Liver (tissue), 9 donors: ENCODE measurements around the gene ROR1. TPM values are rescaled to one million over a fixed set of nuclear protein-coding genes. Genes with fewer than 3 reads are reported as not detected.

ENCODE experiments used
- DNase-seq: peaks from one replicate; pipeline ENCODE4 v3.0.0-alpha.2; 2017; ENCODE audit warnings: low spot score
- H3K27ac ChIP-seq, 2 donors: one replicate each; pipeline ENCODE4 v1.7.0; 2013; ENCODE audit warnings: inconsistent platforms in 2 of 2, low read length in 2 of 2, control low read depth in 1 of 2, low read depth in 1 of 2, mild to moderate bottlenecking in 1 of 2
- H3K27me3 ChIP-seq, 4 donors: one replicate each; pipeline versions ENCODE4 v1.6.1 to v1.7.0; 2013; ENCODE audit warnings: low read length in 3 of 4, inconsistent platforms in 1 of 4, mild to moderate bottlenecking in 1 of 4, moderate library complexity in 1 of 4; ENCODE audit not compliant: control insufficient read depth in 4 of 4, insufficient read depth in 4 of 4
- H3K36me3 ChIP-seq, 4 donors: one replicate each; pipeline versions ENCODE4 v1.6.1 to v1.7.0; 2013; ENCODE audit warnings: low read length in 3 of 4, mild to moderate bottlenecking in 3 of 4, low read depth in 1 of 4, moderate library complexity in 1 of 4; ENCODE audit not compliant: control insufficient read depth in 4 of 4, insufficient read depth in 3 of 4
- H3K4me1 ChIP-seq, 4 donors: one replicate each; pipeline versions ENCODE4 v1.6.1 to v1.7.0; 2013; ENCODE audit warnings: low read length in 3 of 4, mild to moderate bottlenecking in 3 of 4, moderate library complexity in 1 of 4; ENCODE audit not compliant: control insufficient read depth in 4 of 4, insufficient read depth in 4 of 4
- H3K4me3 ChIP-seq, 3 donors: one replicate each; pipeline versions ENCODE4 v1.6.1 to v1.7.0; 2013; ENCODE audit warnings: low read length in 3 of 3, control low read depth in 1 of 3, low read depth in 1 of 3, mild to moderate bottlenecking in 1 of 3
- H3K9ac ChIP-seq, 2 donors: one replicate each; pipeline ENCODE4 v1.7.0; 2013; ENCODE audit warnings: low read length in 2 of 2, mild to moderate bottlenecking in 2 of 2, moderate library complexity in 2 of 2, control low read depth in 1 of 2, low read depth in 1 of 2
- H3K9me3 ChIP-seq, 4 donors: one replicate each; pipeline versions ENCODE4 v1.6.1 to v1.7.0; 2013; ENCODE audit warnings: low read length in 3 of 4; ENCODE audit not compliant: control insufficient read depth in 4 of 4
- ATF3 ChIP-seq: IDR thresholded peaks from 2 replicates; pipeline ENCODE4 v1.6.1; 2016; ENCODE audit warnings: antibody characterized with exemption
- EGR1 ChIP-seq, 2 donors: IDR thresholded peaks; 2 replicates each; pipeline ENCODE4 v1.6.1; 2016 to 2018; ENCODE audit warnings: antibody characterized with exemption in 2 of 2, low read depth in 2 of 2
- FOXA1 ChIP-seq: IDR thresholded peaks from 2 replicates; pipeline ENCODE4 v1.6.1; 2016; ENCODE audit warnings: antibody characterized with exemption
- FOXA2 ChIP-seq: IDR thresholded peaks from 2 replicates; pipeline ENCODE4 v1.6.1; 2016; ENCODE audit warnings: antibody characterized with exemption
- HNF4A ChIP-seq, 2 donors: conservative IDR thresholded peaks; 2 replicates each; pipeline ENCODE4 v1.6.1; 2016; ENCODE audit warnings: antibody characterized with exemption in 2 of 2, mild to moderate bottlenecking in 2 of 2
- HNF4G ChIP-seq: IDR thresholded peaks from 2 replicates; pipeline ENCODE4 v1.6.1; 2016; ENCODE audit warnings: antibody characterized with exemption
- JUND ChIP-seq, 2 donors: IDR thresholded peaks; 2 replicates each; pipeline ENCODE4 v1.6.1; 2016; ENCODE audit warnings: antibody characterized with exemption in 2 of 2
- NR2F2 ChIP-seq: IDR thresholded peaks from 2 replicates; pipeline ENCODE4 v1.6.1; 2016; ENCODE audit warnings: antibody characterized with exemption
- RAD21 ChIP-seq, 2 donors: IDR thresholded peaks; 2 replicates each; pipeline ENCODE4 v1.6.1; 2016; ENCODE audit warnings: antibody characterized with exemption in 2 of 2, mild to moderate bottlenecking in 2 of 2
- RXRA ChIP-seq, 2 donors: IDR thresholded peaks; 2 replicates each; pipeline ENCODE4 v1.6.1; 2017 to 2018; ENCODE audit warnings: antibody characterized with exemption in 2 of 2, mild to moderate bottlenecking in 1 of 2
- SP1 ChIP-seq: IDR thresholded peaks from 2 replicates; pipeline ENCODE4 v1.6.1; 2018; ENCODE audit warnings: antibody characterized with exemption, mild to moderate bottlenecking
- TAF1 ChIP-seq: conservative IDR thresholded peaks from 2 replicates; pipeline ENCODE4 v1.6.1; 2016; ENCODE audit warnings: antibody characterized with exemption, mild to moderate bottlenecking
- ZBTB33 ChIP-seq: IDR thresholded peaks from 2 replicates; pipeline ENCODE4 v1.6.1; 2016; ENCODE audit warnings: antibody characterized with exemption
- WGBS: extraction: QIAGEN DNeasy Blood & Tissue Kit; methylation state at CpG from one replicate; pipeline ENCODE4 v1.1.7; 2013; 5-methylcytosine and 5-hydroxymethylcytosine counted together
- polyA plus RNA-seq, 2 donors: library from polyadenylated mRNA; stranded (reverse) in 1 of 2; unstranded in 1 of 2; fragments of 200-250 nt in 1 of 2; fragments of >200 nt in 1 of 2; fragmentation: Nextera tagmentation in 1 of 2; extraction: Ambion mirVana in 1 of 2; gene quantifications; one replicate each; pipeline versions ENCODE4 v1.2.1 to v1.2.3, GENCODE V29; 2013 to 2015
- total RNA-seq, 2 donors: library from RNA; depleted of rRNA; stranded (reverse); fragments of >200 nt; gene quantifications; one replicate each; pipeline ENCODE4 v1.2.3, GENCODE V29; 2014
- TF ChIP-seq, protein P1 (sequence below): fragments of 150-350 bp; IDR thresholded peaks from 2 replicates; pipeline ENCODE4 v1.5.1; 2017; ENCODE audit warnings: improper control_type of control experiment, low read depth, low read length; ENCODE audit not compliant: missing input control
- TF ChIP-seq, protein P2 (sequence below): IDR thresholded peaks from 2 replicates; pipeline ENCODE4 v1.6.1; 2016; ENCODE audit warnings: antibody characterized with exemption
- TF ChIP-seq, protein P3 (sequence below): IDR thresholded peaks from 2 replicates; pipeline ENCODE4 v1.6.1; 2016; ENCODE audit warnings: antibody characterized with exemption, mild to moderate bottlenecking
- donor health status: healthy.
- donor health status: healthy.
- donor health status: healthy.
- donor health status: healthy.
- donor health status: healthy.

The ROR1 gene
- total and polyA plus RNA-seq, 4 donors, result 0.15 to 0.98 (median 0.37) TPM

DNA sequence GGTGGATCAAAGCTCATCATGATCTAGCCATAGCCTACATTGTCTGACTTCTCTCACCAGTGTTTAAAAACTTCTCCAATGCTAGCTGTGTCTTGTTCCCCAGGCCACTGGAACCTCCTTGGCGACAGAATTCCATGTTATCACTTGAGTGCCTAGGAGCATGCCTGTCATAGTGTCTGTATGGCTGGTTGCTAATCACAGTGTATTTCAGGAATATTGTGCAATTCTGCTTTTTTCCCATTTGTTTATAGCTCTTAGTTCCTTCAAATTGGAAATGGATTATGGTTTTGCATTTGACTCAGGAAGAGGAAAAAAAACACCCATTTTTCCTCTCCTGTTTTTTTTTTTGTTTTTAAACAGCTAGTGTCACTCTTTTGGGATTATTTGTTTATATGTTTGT lies 25.5 kb downstream of the ROR1 start:
- Histone ChIP-seq H3K9ac (no peak overlapping the region), H3K27me3 (no peaks in the 10 kb centered on the region)
- 85% methylated on average over 1 of the region's 1 CpG for WGBS

GRCh38 chr1:63799820-63800219 lies 26.0 kb downstream of the ROR1 start:
- Histone ChIP-seq H3K27me3 (no peaks in the 10 kb centered on the region), H3K4me3 (no peak overlapping the region), H3K9me3 (no peaks in the 10 kb centered on the region), H3K9ac (no peak overlapping the region), H3K36me3 (no peaks in the 10 kb centered on the region), H3K4me1 (no peaks in the 10 kb centered on the region), H3K27ac (no peak overlapping the region)
- WGBS, result 82% methylated on average over 3 of the region's 3 CpGs
- DNase-seq, result no peak
- TF ChIP-seq JUND (IDR thresholded peaks at IDR 0.05), result no peak
- no peak for TF ChIP-seq FOXA1
- TF ChIP-seq, protein P1, sequence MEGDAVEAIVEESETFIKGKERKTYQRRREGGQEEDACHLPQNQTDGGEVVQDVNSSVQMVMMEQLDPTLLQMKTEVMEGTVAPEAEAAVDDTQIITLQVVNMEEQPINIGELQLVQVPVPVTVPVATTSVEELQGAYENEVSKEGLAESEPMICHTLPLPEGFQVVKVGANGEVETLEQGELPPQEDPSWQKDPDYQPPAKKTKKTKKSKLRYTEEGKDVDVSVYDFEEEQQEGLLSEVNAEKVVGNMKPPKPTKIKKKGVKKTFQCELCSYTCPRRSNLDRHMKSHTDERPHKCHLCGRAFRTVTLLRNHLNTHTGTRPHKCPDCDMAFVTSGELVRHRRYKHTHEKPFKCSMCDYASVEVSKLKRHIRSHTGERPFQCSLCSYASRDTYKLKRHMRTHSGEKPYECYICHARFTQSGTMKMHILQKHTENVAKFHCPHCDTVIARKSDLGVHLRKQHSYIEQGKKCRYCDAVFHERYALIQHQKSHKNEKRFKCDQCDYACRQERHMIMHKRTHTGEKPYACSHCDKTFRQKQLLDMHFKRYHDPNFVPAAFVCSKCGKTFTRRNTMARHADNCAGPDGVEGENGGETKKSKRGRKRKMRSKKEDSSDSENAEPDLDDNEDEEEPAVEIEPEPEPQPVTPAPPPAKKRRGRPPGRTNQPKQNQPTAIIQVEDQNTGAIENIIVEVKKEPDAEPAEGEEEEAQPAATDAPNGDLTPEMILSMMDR, result no peak
- TF ChIP-seq EGR1 (IDR thresholded peaks at IDR 0.05; ENCODE audit: low read depth in 2 of 2), result no peak
- TF ChIP-seq RAD21 (IDR thresholded peaks at IDR 0.05), result no peak
- TF ChIP-seq RXRA (IDR thresholded peaks at IDR 0.05), result no peak
- TF ChIP-seq, protein P2, sequence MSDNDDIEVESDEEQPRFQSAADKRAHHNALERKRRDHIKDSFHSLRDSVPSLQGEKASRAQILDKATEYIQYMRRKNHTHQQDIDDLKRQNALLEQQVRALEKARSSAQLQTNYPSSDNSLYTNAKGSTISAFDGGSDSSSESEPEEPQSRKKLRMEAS, result no peak
- TF ChIP-seq ATF3, result no peak
- TF ChIP-seq SP1, result no peak
- no peak for TF ChIP-seq ZBTB33
- TF ChIP-seq NR2F2, result no peak
- TF ChIP-seq, protein P3, sequence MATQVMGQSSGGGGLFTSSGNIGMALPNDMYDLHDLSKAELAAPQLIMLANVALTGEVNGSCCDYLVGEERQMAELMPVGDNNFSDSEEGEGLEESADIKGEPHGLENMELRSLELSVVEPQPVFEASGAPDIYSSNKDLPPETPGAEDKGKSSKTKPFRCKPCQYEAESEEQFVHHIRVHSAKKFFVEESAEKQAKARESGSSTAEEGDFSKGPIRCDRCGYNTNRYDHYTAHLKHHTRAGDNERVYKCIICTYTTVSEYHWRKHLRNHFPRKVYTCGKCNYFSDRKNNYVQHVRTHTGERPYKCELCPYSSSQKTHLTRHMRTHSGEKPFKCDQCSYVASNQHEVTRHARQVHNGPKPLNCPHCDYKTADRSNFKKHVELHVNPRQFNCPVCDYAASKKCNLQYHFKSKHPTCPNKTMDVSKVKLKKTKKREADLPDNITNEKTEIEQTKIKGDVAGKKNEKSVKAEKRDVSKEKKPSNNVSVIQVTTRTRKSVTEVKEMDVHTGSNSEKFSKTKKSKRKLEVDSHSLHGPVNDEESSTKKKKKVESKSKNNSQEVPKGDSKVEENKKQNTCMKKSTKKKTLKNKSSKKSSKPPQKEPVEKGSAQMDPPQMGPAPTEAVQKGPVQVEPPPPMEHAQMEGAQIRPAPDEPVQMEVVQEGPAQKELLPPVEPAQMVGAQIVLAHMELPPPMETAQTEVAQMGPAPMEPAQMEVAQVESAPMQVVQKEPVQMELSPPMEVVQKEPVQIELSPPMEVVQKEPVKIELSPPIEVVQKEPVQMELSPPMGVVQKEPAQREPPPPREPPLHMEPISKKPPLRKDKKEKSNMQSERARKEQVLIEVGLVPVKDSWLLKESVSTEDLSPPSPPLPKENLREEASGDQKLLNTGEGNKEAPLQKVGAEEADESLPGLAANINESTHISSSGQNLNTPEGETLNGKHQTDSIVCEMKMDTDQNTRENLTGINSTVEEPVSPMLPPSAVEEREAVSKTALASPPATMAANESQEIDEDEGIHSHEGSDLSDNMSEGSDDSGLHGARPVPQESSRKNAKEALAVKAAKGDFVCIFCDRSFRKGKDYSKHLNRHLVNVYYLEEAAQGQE, result no peak
- TF ChIP-seq TAF1, result no peak
- TF ChIP-seq HNF4A (conservative IDR thresholded peaks at IDR 0.05), result no peak

More for the DNA sequence above, 25.5 kb downstream of the ROR1 start:
- Histone ChIP-seq H3K27ac (no peak overlapping the region), H3K4me1 (no peaks in the 10 kb centered on the region), H3K36me3 (no peaks in the 10 kb centered on the region), H3K4me3 (no peak overlapping the region), H3K9me3 (no peaks in the 10 kb centered on the region)
- TF ChIP-seq HNF4A (conservative IDR thresholded peaks at IDR 0.05), result no peak
- no peak for TF ChIP-seq TAF1
- TF ChIP-seq ZBTB33, result no peak
- TF ChIP-seq FOXA2, result no peak
- TF ChIP-seq JUND (IDR thresholded peaks at IDR 0.05), result no peak
- TF ChIP-seq, protein P1, result no peak
- TF ChIP-seq RXRA (IDR thresholded peaks at IDR 0.05), result no peak
- TF ChIP-seq SP1, result no peak
- TF ChIP-seq HNF4G, result no peak
- no peak for TF ChIP-seq FOXA1
- DNase-seq, result no peak
